ENCODE measurements around the gene BMP5.
"Not testable (repeated sequence)": the region's sequence is repeated elsewhere in the genome, so short reads cannot be mapped to it uniquely, and the experiment has no call there.

Gene BMP5

DNA sequence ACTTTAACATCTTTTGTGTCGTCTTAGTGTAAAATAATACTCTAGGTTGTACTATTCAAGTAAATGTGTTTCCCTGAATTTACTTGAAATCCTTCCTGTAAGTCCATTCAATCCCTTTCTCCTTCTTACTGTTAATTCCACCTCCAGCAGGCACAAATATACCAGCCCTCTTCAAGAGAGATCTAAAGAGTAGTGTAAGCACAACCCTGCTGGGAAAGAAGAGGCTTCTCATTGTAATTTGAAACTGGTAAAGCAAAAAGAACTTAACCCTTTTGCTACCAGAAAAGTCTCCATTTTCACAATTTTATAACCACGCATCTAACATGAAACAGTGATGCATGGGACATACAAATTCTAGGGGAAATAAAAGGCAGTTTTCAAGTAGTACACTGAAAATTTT is at the start of gene BMP5:
Gene BMP5 (minus strand): TSS at position 191 of the 400 bp plus-strand sequence. CDS start 725 bp downstream, outside the sequence.
- no peak for DNase-seq (ENCODE audit: low spot score)

DNA sequence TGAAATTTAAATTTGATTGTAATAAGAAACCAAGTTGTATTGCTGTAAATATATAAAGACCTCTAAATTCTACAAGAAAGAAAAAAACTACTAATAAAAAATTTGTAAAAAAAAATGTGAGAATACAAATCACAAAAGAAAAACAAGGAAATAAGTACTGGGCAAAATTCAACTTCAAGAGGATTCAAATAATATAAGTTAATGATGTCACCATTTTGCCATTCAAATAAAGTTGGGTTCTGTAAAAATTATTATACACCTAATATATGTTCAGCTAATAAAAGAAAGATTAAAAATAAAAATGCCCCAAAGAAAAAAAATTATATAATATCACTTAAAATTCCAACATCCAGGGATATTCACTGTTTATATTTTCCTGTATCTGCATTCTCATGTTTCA is 47.0 kb upstream of the BMP5 start:
- no peak for DNase-seq (ENCODE audit: low spot score)

GRCh38 chr6:55919716-55920308 is 44.4 kb upstream of the BMP5 start:
- DNase-seq (ENCODE audit: low spot score), result no peak

DNA sequence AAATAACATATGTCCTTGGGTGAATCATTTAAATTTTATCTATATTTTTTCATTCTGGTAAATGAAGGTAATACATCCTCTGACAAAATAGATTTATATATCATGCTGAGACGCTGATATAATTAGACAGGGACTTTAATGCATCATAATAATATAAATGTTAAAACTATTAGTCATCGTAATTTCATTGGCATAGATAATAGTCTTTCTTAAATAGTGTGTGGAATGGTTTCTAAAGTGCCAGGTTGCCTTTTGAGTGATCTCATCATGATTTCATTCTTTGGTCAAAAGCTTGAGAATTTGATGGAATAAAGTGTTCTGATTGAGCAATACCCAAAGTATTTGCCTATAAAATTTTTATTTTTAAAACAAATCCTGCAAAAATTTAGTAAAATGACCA is 43.2 kb upstream of the BMP5 start:
- no peak for DNase-seq (ENCODE audit: low spot score)

- no peak for DNase-seq (ENCODE audit: low spot score)
Measured at GRCh38 chr6:55917751-55918415, 42.5 kb upstream of the BMP5 start.

DNA sequence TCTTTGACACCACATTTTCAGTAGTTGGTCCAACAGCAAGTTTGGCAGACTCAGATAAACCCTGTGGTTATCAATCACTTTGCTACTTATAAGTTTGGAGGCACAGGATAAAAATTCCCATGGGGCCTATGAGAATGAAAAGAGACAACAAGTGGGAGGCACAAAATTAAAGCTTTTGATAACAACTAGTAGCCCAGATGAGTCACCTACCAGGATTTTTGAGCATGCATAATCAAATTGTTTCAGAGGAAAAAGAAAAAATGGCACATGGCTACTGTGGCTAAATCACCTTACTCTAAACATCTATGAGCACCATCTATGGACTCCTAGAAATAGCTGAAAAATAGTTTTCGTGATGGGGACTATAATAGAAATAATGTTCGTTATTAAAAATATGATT is 40.8 kb upstream of the BMP5 start:
- no peak for DNase-seq (ENCODE audit: low spot score)

- DNase-seq (ENCODE audit: low spot score), result no peak
Measured at GRCh38 chr6:55913228-55914195, 38.1 kb upstream of the BMP5 start.

GRCh38 chr6:55910466-55910865 is 35.1 kb upstream of the BMP5 start:
- DNase-seq (ENCODE audit: low spot score), result not testable (repeated sequence)

DNA sequence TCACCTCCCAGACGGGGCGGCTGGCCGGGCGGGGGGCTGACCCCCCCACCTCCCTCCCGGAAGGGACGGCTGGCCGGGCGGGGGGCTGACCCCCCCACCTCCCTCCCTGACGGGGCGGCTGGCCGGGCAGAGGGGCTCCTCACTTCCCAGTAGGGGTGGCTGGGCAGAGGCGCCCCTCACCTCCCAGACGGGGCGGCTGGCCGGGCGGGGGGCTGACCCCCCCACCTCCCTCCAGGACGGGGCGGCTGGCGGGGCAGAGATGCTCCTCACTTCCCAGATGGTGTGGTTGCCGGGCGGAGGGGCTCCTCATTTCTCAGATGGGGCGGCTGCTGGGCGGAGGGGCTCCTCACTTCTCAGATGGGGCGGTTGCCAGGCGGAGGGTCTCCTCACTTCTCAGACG is 34.5 kb upstream of the BMP5 start:
- not testable (repeated sequence) for DNase-seq (ENCODE audit: low spot score)

GRCh38 chr6:55902796-55903195 is 27.4 kb upstream of the BMP5 start:
- DNase-seq (ENCODE audit: low spot score), result no peak

GRCh38 chr6:55901765-55902270 is 26.4 kb upstream of the BMP5 start:
- DNase-seq (ENCODE audit: low spot score), result no peak

- DNase-seq (ENCODE audit: low spot score), result no peak
Measured at GRCh38 chr6:55898342-55898741, 23.0 kb upstream of the BMP5 start.

- DNase-seq (ENCODE audit: low spot score), result no peak
Measured at GRCh38 chr6:55897346-55897745, 22.0 kb upstream of the BMP5 start.

DNA sequence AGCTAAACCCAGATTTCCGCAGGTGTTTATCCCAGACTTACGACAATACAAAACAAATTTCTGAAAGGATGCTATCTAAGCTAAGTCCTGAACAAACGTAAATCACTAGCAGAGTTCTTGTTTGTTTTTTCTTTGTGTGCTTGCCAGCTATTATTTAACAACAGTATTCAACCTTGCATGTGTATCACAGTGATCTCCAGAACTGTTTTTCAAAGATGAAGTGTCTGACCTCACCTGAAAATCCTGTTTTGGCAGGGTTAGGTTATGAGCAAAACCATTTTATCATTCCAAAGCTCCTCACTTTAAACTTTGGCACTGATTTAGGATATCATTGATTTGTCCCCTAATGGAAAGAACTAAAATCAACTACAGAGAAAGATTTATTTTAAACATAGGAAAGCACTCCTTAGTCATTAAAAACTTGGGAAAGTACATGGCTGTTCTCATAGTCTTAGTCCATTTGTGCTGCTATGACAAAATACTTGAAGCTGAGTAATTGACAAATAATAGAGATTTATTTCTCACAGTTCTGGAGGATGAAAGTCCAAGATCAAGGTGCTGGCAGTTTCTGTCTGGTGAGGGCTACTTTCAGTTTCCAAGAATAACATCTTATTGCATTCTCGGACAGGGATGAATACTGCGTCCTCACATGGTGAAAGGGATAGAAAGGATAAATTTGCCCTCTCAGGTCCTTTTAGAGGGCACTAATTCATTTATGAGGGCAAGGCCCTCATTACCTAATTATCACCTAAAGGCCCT is 20.8 kb upstream of the BMP5 start:
- DNase-seq (ENCODE audit: low spot score), result no peak

GRCh38 chr6:55892749-55893357 is 17.5 kb upstream of the BMP5 start:
- no peak for DNase-seq (ENCODE audit: low spot score)

DNA sequence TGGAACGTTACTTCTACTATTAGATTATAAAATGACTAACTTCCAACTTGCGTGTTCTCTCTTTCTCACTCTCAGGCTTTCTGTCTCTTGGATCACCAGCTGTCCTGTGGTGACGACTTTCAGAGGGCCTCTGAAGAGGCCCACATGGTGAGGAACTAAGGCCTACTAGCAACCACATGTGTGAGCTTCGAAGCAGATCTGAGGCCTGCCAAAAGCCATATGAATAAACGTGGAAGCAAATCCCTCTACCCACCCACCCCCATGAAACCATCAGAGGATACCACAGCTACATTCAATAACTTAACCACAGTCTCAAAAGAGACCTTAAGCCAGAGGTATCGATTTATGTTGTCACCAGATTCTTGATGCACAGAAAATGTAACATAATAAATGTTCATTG is 13.5 kb upstream of the BMP5 start:
- DNase-seq (ENCODE audit: low spot score), result no peak

GRCh38 chr6:55886185-55886836 is 10.9 kb upstream of the BMP5 start:
- no peak for DNase-seq (ENCODE audit: low spot score)

GRCh38 chr6:55882718-55883569 is 7.6 kb upstream of the BMP5 start:
- no peak for DNase-seq (ENCODE audit: low spot score)

GRCh38 chr6:55877283-55877682 is 1.9 kb upstream of the BMP5 start:
- DNase-seq (ENCODE audit: low spot score), result no peak

- DNase-seq (ENCODE audit: low spot score), result no peak
Measured at GRCh38 chr6:55874316-55874715, 1.1 kb downstream of the BMP5 start.

Data from CD4-positive, alpha-beta T cell treated with Interleukin-15 for 4 hours (primary cell).